Choroid plexus epithelial cell (primary cell): Measurements from ENCODE around the gene CLSTN1.

Experiments
- DNase-seq: peaks from one replicate; pipeline ENCODE4 v3.0.0-alpha.2; 2010; ENCODE audit warnings: low read depth
- H3K4me3 ChIP-seq: 2 replicates; pipeline ENCODE4 v1.5.1; 2011; ENCODE audit warnings: low read depth, mild to moderate bottlenecking, control low read depth, low read length, moderate library complexity
- CTCF ChIP-seq: conservative IDR thresholded peaks from 2 replicates; pipeline ENCODE4 v1.5.1; 2011; ENCODE audit warnings: low read depth, mild to moderate bottlenecking, control low read depth, inconsistent platforms, low read length, moderate library complexity

The CLSTN1 gene

GRCh38 chr1:9820521-9820920 is 3.2 kb downstream of the CLSTN1 start:
- no peak for DNase-seq
- no peak overlapping the region for H3K4me3 ChIP-seq
- no peak for TF ChIP-seq CTCF

GRCh38 chr1:9817734-9818133 is 6.0 kb downstream of the CLSTN1 start:
- DNase-seq = no peak
- no peak for TF ChIP-seq CTCF
- no peak overlapping the region for H3K4me3 ChIP-seq

GRCh38 chr1:9816199-9816598 is 7.6 kb downstream of the CLSTN1 start:
- TF ChIP-seq CTCF = no peak
- H3K4me3 ChIP-seq = no peak overlapping the region
- peak; percentile 25 for DNase-seq

GRCh38 chr1:9815150-9815549 is 8.6 kb downstream of the CLSTN1 start:
- no peak for DNase-seq
- no peak overlapping the region for H3K4me3 ChIP-seq
- no peak for TF ChIP-seq CTCF

GRCh38 chr1:9814619-9815018 is 9.1 kb downstream of the CLSTN1 start:
- H3K4me3 ChIP-seq = no peak overlapping the region
- TF ChIP-seq CTCF = no peak
- no peak for DNase-seq

GRCh38 chr1:9811239-9811966 is 12.4 kb downstream of the CLSTN1 start:
- no peak for TF ChIP-seq CTCF
- no peak overlapping the region for H3K4me3 ChIP-seq
- no peak for DNase-seq

- TF ChIP-seq CTCF = no peak
- no peak overlapping the region for H3K4me3 ChIP-seq
These were observed 14.7 kb downstream of the CLSTN1 start for GRCh38 chr1:9809100-9809510.

More at GRCh38 chr1:9809100-9809510, 14.7 kb downstream of the CLSTN1 start:
- no peak for DNase-seq
